Measurements from ENCODE around the gene MRPS31. TPM values are rescaled to one million over a fixed set of nuclear protein-coding genes. Genes with fewer than 3 reads are reported as not detected.

Gene MRPS31
- 10 to 100 TPM; 22.4 to 35.7 (median 30.7) TPM for total RNA-seq

GRCh38 chr13:40770934-40771618 is at the start of gene MRPS31:
Gene MRPS31 (minus strand): TSS chr13:40771190. CDS start chr13:40771136, 54 bp downstream.
- H3K4me1 ChIP-seq (replicated peaks in 1 of 2) = peaks cover 7 to 9% of the 10 kb centered on the region in 2 donors
- peak within 1 kb of the TSS; percentile 79 to 97 (median 87) for H3K4me3 ChIP-seq
- peak within 1 kb of the TSS; percentile 80 to 86 for H3K27ac ChIP-seq
- 0 to 3% (median 0%) methylated on average over 2 to 36 of the region's 52 CpGs; no CpG with 5 or more reads in 3 of the 10 experiments for WGBS, 10 experiments
- in situ Hi-C loops (cut with MboI; ENCODE audit: low pct_unique_long_range_greater_than_20kb in 2 of 9, low sequenced_read_pairs in 9 of 9, unreplicated experiment in 9 of 9) = no loop called here
- peak; percentile 98 to 100 (median 100) for ATAC-seq (replicated peaks in 6 of 8)

GRCh38 chr13:40819797-40820315 is 48.9 kb upstream of the MRPS31 start:
- WGBS, 10 experiments = 0 to 100% (median 70%) methylated on average over 1 of the region's 1 CpG; no CpG with 5 or more reads in 2 of the 10 experiments
- Histone ChIP-seq H3K4me1 (replicated peaks in 1 of 2) (no peaks in the 10 kb centered on the region), H3K27ac (no peak overlapping the region), H3K4me3 (no peak overlapping the region)
- in situ Hi-C loops (cut with MboI; ENCODE audit: low pct_unique_long_range_greater_than_20kb in 2 of 9, low sequenced_read_pairs in 9 of 9, unreplicated experiment in 9 of 9) = no loop called here
- ATAC-seq (replicated peaks in 6 of 8) = no peak

- in situ Hi-C loops (cut with MboI; ENCODE audit: low pct_unique_long_range_greater_than_20kb in 2 of 9, low sequenced_read_pairs in 9 of 9, unreplicated experiment in 9 of 9) = no loop called here
- Histone ChIP-seq H3K27ac (no peak overlapping the region), H3K4me3 (no peak overlapping the region), H3K4me1 (replicated peaks in 1 of 2) (no peaks in the 10 kb centered on the region)
- ATAC-seq (replicated peaks in 6 of 8) = no peak
- WGBS, 10 experiments = 68 to 100% (median 88%) methylated on average over 2 to 5 of the region's 5 CpGs; no CpG with 5 or more reads in 1 of the 10 experiments
Measured at GRCh38 chr13:40818926-40819325, 47.9 kb upstream of the MRPS31 start.

DNA sequence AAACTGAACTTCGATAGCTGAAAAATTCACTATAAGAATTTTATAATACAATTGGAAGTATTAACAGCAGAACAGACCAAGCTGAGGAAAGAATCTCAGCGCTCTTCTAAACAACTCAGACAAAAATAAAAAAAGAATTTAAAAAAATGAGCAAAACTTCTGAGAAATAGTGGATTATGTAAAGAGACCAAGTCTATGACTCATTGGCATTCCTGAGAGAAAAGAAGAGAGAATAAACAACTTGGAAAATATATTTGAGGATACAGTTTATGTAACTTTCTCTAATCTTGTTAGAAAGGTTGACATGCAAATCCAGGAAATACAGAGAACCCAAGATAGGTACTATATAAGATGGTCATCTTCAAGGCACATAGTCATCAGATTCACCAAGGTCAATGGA is 43.8 kb upstream of the MRPS31 start:
- peak in 1 of 8 experiments; percentile 28 for ATAC-seq (replicated peaks in 6 of 8)
- H3K27ac ChIP-seq = no peak overlapping the region
- in situ Hi-C loops (cut with MboI; ENCODE audit: low pct_unique_long_range_greater_than_20kb in 2 of 9, low sequenced_read_pairs in 9 of 9, unreplicated experiment in 9 of 9) = no loop called here
- H3K4me3 ChIP-seq = no peak overlapping the region
- no peaks in the 10 kb centered on the region for H3K4me1 ChIP-seq (replicated peaks in 1 of 2)
- 88 to 100% (median 100%) methylated on average over 1 to 2 of the region's 2 CpGs for WGBS, 10 experiments

DNA sequence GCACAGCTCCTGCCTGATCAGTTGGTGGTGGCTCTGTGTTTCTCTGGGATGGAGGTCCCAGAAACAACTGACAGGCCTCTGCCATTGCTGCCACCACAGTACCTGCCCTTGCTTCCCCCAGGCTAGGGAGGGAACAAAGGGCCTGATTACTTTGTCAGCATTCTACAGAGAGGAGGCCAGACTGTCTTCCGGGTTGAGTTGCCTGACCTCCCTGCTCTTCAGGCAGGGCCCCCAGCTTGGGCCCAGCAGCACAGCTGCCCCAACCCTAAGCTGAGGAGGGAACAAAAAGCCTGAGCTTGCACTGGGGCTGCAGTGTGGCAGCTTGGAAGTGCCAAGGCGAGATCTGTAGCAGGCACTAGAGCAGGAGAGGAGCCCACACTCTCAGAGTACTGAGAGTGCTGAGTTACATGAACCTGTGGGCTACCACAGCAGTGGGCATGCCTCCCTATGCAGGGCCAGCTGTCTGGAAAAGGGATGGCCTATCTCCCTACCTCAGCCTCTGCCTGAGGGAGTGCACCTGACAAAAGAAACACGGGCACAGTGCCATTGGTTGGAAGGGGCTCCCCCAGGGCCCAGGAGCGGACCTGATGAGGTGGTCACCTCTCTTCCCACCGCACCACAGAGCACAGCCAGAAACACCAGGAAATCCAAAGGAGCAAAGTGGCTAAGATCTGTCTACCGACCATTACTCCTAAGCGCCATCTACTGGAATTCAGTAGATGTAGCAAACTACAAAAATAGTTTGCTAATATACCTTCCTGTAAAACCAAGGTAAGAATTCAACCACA is 42.9 kb upstream of the MRPS31 start:
- in situ Hi-C loops (cut with MboI; ENCODE audit: low pct_unique_long_range_greater_than_20kb in 2 of 9, low sequenced_read_pairs in 9 of 9, unreplicated experiment in 9 of 9) = no loop called here
- peak in 3 of 8 experiments; percentile 41 to 82 (median 73) for ATAC-seq (replicated peaks in 6 of 8)
- Histone ChIP-seq H3K27ac (no peak overlapping the region), H3K4me1 (replicated peaks in 1 of 2) (no peaks in the 10 kb centered on the region), H3K4me3 (no peak overlapping the region)
- 50 to 100% (median 70%) methylated on average over 1 to 6 of the region's 7 CpGs; no CpG with 5 or more reads in 4 of the 10 experiments for WGBS, 10 experiments

- 90 to 100% (median 100%) methylated on average over 1 to 2 of the region's 6 CpGs; no CpG with 5 or more reads in 5 of the 10 experiments for WGBS, 10 experiments
- in situ Hi-C loops (cut with MboI; ENCODE audit: low pct_unique_long_range_greater_than_20kb in 2 of 9, low sequenced_read_pairs in 9 of 9, unreplicated experiment in 9 of 9) = no loop called here
- Histone ChIP-seq H3K4me1 (replicated peaks in 1 of 2) (no peaks in the 10 kb centered on the region), H3K4me3 (no peak overlapping the region), H3K27ac (no peak overlapping the region)
- peak in 2 of 8 experiments; percentile 28 to 40 for ATAC-seq (replicated peaks in 6 of 8)
Measured at GRCh38 chr13:40812724-40813445, 41.9 kb upstream of the MRPS31 start.

DNA sequence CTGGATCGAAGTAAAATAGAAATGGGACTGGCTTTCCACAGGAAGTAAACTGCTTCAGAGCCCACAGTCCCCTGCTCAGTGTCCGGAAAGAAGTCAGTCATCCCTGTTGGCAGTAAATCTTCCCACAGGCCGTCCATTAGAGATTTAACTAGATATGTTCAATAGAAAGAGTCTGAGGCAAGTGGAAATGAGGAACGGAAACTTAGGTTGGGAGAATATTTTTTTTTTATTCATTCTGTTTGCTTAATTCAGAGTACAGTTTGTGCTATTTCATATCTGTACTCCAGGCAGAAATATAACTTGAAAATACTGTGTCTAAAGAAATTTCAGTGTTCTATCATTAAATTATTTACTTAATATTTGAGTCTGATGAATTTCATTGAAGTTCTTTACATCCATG is 41.1 kb upstream of the MRPS31 start:
- Histone ChIP-seq H3K4me3 (no peak overlapping the region), H3K27ac (no peak overlapping the region), H3K4me1 (replicated peaks in 1 of 2) (no peaks in the 10 kb centered on the region)
- in situ Hi-C loops (cut with MboI; ENCODE audit: low pct_unique_long_range_greater_than_20kb in 2 of 9, low sequenced_read_pairs in 9 of 9, unreplicated experiment in 9 of 9) = no loop called here
- WGBS, 10 experiments = 78 to 100% (median 97%) methylated on average over 1 to 4 of the region's 4 CpGs
- ATAC-seq (replicated peaks in 6 of 8) = no peak

DNA sequence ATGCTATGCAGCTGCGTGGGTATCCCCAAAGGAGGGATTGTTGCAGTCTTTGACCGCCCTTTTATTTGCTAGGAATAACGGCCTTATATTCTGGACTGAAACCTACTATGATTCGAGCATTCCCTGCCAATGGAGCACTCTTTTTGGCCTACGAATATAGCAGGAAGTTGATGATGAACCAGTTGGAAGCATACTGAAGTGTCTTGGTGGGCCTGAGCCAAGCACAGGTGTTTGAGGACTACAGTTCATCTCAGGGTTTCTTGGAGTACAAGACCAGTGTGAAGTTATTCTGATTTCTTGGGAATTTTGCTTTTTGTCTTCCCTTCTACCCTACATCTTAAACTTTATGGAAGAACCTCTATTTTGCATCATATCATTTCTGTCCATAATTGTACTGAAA is 38.5 kb upstream of the MRPS31 start:
- 76 to 100% (median 88%) methylated on average over 2 to 5 of the region's 5 CpGs; no CpG with 5 or more reads in 2 of the 10 experiments for WGBS, 10 experiments
- in situ Hi-C loops (cut with MboI; ENCODE audit: low pct_unique_long_range_greater_than_20kb in 2 of 9, low sequenced_read_pairs in 9 of 9, unreplicated experiment in 9 of 9) = no loop called here
- Histone ChIP-seq H3K27ac (no peak overlapping the region), H3K4me3 (no peak overlapping the region), H3K4me1 (replicated peaks in 1 of 2) (no peaks in the 10 kb centered on the region)
- ATAC-seq (replicated peaks in 6 of 8) = no peak

GRCh38 chr13:40806241-40806640 is 35.3 kb upstream of the MRPS31 start:
- H3K4me3 ChIP-seq = no peak overlapping the region
- no peak overlapping the region for H3K27ac ChIP-seq
- in situ Hi-C loops (cut with MboI; ENCODE audit: low pct_unique_long_range_greater_than_20kb in 2 of 9, low sequenced_read_pairs in 9 of 9, unreplicated experiment in 9 of 9) = no loop called here
- no peak for ATAC-seq (replicated peaks in 6 of 8)
- no peaks in the 10 kb centered on the region for H3K4me1 ChIP-seq (replicated peaks in 1 of 2)
- WGBS, 10 experiments = 83 to 100% methylated on average over 1 of the region's 1 CpG; no CpG with 5 or more reads in 8 of the 10 experiments

GRCh38 chr13:40803316-40803715 is 32.3 kb upstream of the MRPS31 start:
- Histone ChIP-seq H3K4me3 (no peak overlapping the region), H3K27ac (no peak overlapping the region), H3K4me1 (replicated peaks in 1 of 2) (no peaks in the 10 kb centered on the region)
- in situ Hi-C loops (cut with MboI; ENCODE audit: low pct_unique_long_range_greater_than_20kb in 2 of 9, low sequenced_read_pairs in 9 of 9, unreplicated experiment in 9 of 9) = no loop called here
- ATAC-seq (replicated peaks in 6 of 8) = no peak
- WGBS, 10 experiments = 20 to 100% (median 79%) methylated on average over 1 to 3 of the region's 5 CpGs; no CpG with 5 or more reads in 4 of the 10 experiments

- no peak for ATAC-seq (replicated peaks in 6 of 8)
- in situ Hi-C loops (cut with MboI; ENCODE audit: low pct_unique_long_range_greater_than_20kb in 2 of 9, low sequenced_read_pairs in 9 of 9, unreplicated experiment in 9 of 9) = no loop called here
- no peak overlapping the region for H3K27ac ChIP-seq
- H3K4me3 ChIP-seq = no peak overlapping the region
- H3K4me1 ChIP-seq (replicated peaks in 1 of 2) = no peaks in the 10 kb centered on the region
- WGBS, 10 experiments = 76 to 100% (median 86%) methylated on average over 1 to 5 of the region's 6 CpGs; no CpG with 5 or more reads in 2 of the 10 experiments
Measured at GRCh38 chr13:40801255-40802217, 30.5 kb upstream of the MRPS31 start.

DNA sequence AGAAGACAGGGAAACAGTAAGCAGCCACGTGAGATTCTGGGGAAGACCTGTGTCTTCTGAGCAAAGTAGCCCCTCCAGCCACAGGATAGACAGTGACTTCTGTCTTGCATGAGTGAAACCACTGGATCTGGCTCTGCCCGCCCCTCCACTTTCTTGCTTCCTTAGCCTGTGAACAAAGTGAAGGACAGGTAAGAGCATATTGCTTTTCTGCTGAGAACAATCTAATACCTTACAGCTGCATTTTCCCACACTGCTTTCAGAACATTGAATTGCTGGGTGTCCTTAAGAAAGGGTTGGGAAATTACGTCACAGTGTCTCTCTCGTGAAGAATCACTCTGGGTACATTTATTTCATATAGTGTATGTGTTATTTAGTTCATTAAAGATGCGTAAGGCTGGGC is 29.6 kb upstream of the MRPS31 start:
- in situ Hi-C loops (cut with MboI; ENCODE audit: low pct_unique_long_range_greater_than_20kb in 2 of 9, low sequenced_read_pairs in 9 of 9, unreplicated experiment in 9 of 9) = no loop called here
- H3K27ac ChIP-seq = no peak overlapping the region
- no peak for ATAC-seq (replicated peaks in 6 of 8)
- H3K4me3 ChIP-seq = no peak overlapping the region
- no peaks in the 10 kb centered on the region for H3K4me1 ChIP-seq (replicated peaks in 1 of 2)
- 50 to 100% (median 83%) methylated on average over 1 to 4 of the region's 5 CpGs; no CpG with 5 or more reads in 1 of the 10 experiments for WGBS, 10 experiments

Data from motor neuron (in vitro differentiated cells).